Upper lobe of left lung (tissue), 6 donors: ENCODE data around the gene SIRPB1. TPM values are rescaled to one million over a fixed set of nuclear protein-coding genes. Genes with fewer than 3 reads are reported as not detected.

Experiments used
- ATAC-seq, 2 donors: fragments of 200-7000 bp; cut with Tn5 transposase; one replicate each; pipeline ENCODE4 v1.9.1; 2022; ENCODE audit warnings: mild to moderate bottlenecking in 2 of 2, moderate library complexity in 2 of 2; ENCODE audit not compliant: low FRiP score in 2 of 2
- DNase-seq, 2 donors: peaks; one replicate each; pipeline ENCODE4 v3.0.0-alpha.2; 2019 to 2020
- H3K27ac ChIP-seq, 4 donors: fragments of 200-600 bp; sonication (generic); one replicate each; pipeline ENCODE4 v1.5.1; 2016 to 2019
- H3K27me3 ChIP-seq, 4 donors: fragments of 200-600 bp; sonication (generic); one replicate each; pipeline ENCODE4 v1.5.1; 2017 to 2019
- H3K36me3 ChIP-seq, 4 donors: fragments of 200-600 bp; sonication (generic); one replicate each; pipeline ENCODE4 v1.5.1; 2016 to 2019
- H3K4me1 ChIP-seq, 4 donors: fragments of 200-600 bp; sonication (generic); one replicate each; pipeline ENCODE4 v1.5.1; 2018 to 2019
- H3K4me3 ChIP-seq, 4 donors: fragments of 200-600 bp; sonication (generic); one replicate each; pipeline ENCODE4 v1.5.1; 2017 to 2019; ENCODE audit warnings: mild to moderate bottlenecking in 2 of 4, moderate library complexity in 1 of 4
- H3K9me3 ChIP-seq, 4 donors: fragments of 200-600 bp; sonication (generic); one replicate each; pipeline ENCODE4 v1.5.1; 2018 to 2019
- EP300 ChIP-seq, 4 donors: sonication (generic); formaldehyde crosslinking; IDR thresholded peaks; one replicate each; pipeline ENCODE4 v1.5.1; 2017; ENCODE audit warnings: antibody characterized with exemption in 4 of 4, control low read depth in 2 of 4
- POLR2A ChIP-seq, 4 donors: fragments of 450-650 bp; IDR thresholded peaks; one replicate each; pipeline ENCODE4 v1.5.1; 2016 to 2017; ENCODE audit warnings: antibody characterized with exemption in 4 of 4, mild to moderate bottlenecking in 2 of 4
- POLR2AphosphoS5 ChIP-seq, 2 donors: sonication (generic); formaldehyde crosslinking; IDR thresholded peaks; one replicate each; pipeline ENCODE4 v1.5.1; 2017; ENCODE audit warnings: antibody characterized with exemption in 2 of 2
- WGBS, 2 donors: methylation state at CpG; one replicate each; pipeline ENCODE4 v1.1.5; 2017 to 2018; 5-methylcytosine and 5-hydroxymethylcytosine counted together
- total RNA-seq, 6 donors: library from RNA; depleted of rRNA in 4 of 6; stranded (reverse); fragments of >200 nt in 4 of 6; gene quantifications; one replicate each; pipeline versions ENCODE4 v1.1.0 to v1.2.1, GENCODE V29; 2016 to 2021
- TF ChIP-seq, protein P1 (sequence below), 6 experiments: fragments of 450-650 bp in 4 of 6; fragments of 200-600 bp in 2 of 6; sonication (generic) in 2 of 6; IDR thresholded peaks; one replicate each; pipeline ENCODE4 v1.5.1; 2016 to 2019; ENCODE audit warnings: antibody characterized with exemption in 6 of 6
- donor health status: DM: no; HTN: no; CAD: no; lungs with moderate emphysema.
- donor health status: DM: no; HTN: yes; CAD: no; lungs with severe emphysema.

Gene SIRPB1
- total RNA-seq, 6 donors from 2014 or later = 15.7 to 52.0 (median 25.3) TPM

DNA sequence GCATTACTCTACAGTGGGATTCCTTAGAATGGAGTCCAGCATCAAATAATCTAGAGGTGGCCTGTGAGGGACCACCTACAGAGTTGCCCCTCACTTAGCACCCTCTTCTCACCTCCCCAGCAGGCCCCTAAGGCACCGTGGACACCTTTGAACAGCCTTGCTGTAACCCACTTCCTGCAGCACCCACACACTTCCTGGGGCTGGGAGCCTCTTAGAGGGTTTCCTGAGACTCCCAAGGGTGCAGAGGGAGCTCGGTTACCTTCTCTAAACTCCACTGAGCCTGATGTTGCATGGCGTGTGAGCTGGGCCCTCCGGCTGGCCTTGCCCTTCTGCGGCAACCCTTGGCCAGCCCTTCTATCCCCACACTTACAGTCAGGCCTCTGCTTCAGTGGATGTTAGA is 45.1 kb upstream of the SIRPB1 start:
- H3K4me3 ChIP-seq = no peak overlapping the region
- H3K36me3 ChIP-seq = no peaks in the 10 kb centered on the region
- H3K9me3 ChIP-seq = no peaks in the 10 kb centered on the region
- no peak for ATAC-seq
- 55 to 100% methylated on average over 3 to 5 of the region's 5 CpGs for WGBS, 2 donors
- TF ChIP-seq POLR2AphosphoS5 (IDR thresholded peaks at IDR 0.05) = no peak
- no peak for TF ChIP-seq POLR2A (IDR thresholded peaks at IDR 0.05)
- TF ChIP-seq, protein P1, sequence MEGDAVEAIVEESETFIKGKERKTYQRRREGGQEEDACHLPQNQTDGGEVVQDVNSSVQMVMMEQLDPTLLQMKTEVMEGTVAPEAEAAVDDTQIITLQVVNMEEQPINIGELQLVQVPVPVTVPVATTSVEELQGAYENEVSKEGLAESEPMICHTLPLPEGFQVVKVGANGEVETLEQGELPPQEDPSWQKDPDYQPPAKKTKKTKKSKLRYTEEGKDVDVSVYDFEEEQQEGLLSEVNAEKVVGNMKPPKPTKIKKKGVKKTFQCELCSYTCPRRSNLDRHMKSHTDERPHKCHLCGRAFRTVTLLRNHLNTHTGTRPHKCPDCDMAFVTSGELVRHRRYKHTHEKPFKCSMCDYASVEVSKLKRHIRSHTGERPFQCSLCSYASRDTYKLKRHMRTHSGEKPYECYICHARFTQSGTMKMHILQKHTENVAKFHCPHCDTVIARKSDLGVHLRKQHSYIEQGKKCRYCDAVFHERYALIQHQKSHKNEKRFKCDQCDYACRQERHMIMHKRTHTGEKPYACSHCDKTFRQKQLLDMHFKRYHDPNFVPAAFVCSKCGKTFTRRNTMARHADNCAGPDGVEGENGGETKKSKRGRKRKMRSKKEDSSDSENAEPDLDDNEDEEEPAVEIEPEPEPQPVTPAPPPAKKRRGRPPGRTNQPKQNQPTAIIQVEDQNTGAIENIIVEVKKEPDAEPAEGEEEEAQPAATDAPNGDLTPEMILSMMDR (IDR thresholded peaks at IDR 0.05) = no peak
- no peak for TF ChIP-seq EP300 (IDR thresholded peaks at IDR 0.05)
- H3K27me3 ChIP-seq = no peaks in the 10 kb centered on the region
- peak in 1 of 2 donors; percentile 28 for DNase-seq
- peaks cover 0 to 6% (median 1%) of the 10 kb centered on the region in 4 donors for H3K4me1 ChIP-seq
- no peak overlapping the region for H3K27ac ChIP-seq

GRCh38 chr20:1663917-1664316 is 44.1 kb upstream of the SIRPB1 start:
- Histone ChIP-seq H3K4me1 (peaks cover 0 to 6% (median 1%) of the 10 kb centered on the region in 4 donors), H3K27me3 (no peaks in the 10 kb centered on the region), H3K36me3 (no peaks in the 10 kb centered on the region), H3K27ac (no peak overlapping the region), H3K4me3 (no peak overlapping the region), H3K9me3 (no peaks in the 10 kb centered on the region)
- no peak for DNase-seq
- no peak for ATAC-seq
- WGBS, 2 donors = 49 to 65% methylated on average over 2 of the region's 2 CpGs
- TF ChIP-seq, protein P1 (IDR thresholded peaks at IDR 0.05) = no peak
- TF ChIP-seq POLR2A (IDR thresholded peaks at IDR 0.05) = no peak
- TF ChIP-seq POLR2AphosphoS5 (IDR thresholded peaks at IDR 0.05) = no peak
- no peak for TF ChIP-seq EP300 (IDR thresholded peaks at IDR 0.05)

- ATAC-seq (peak in 1 of 2 donors; percentile 31), DNase-seq (no peak)
- Histone ChIP-seq H3K9me3 (no peaks in the 10 kb centered on the region), H3K27me3 (no peaks in the 10 kb centered on the region), H3K27ac (peak overlapping the region in 1 of 4 donors; percentile 26), H3K4me1 (peaks cover 0 to 6% (median 1%) of the 10 kb centered on the region in 4 donors), H3K4me3 (no peak overlapping the region), H3K36me3 (no peaks in the 10 kb centered on the region)
- TF ChIP-seq, protein P1 (IDR thresholded peaks at IDR 0.05) = no peak
- TF ChIP-seq POLR2A (IDR thresholded peaks at IDR 0.05) (no peak), POLR2AphosphoS5 (IDR thresholded peaks at IDR 0.05) (no peak), EP300 (IDR thresholded peaks at IDR 0.05) (no peak)
- WGBS, 2 donors = 26% methylated on average over 2 of the region's 2 CpGs
Observed at GRCh38 chr20:1661542-1662299, 41.9 kb upstream of the SIRPB1 start.

DNA sequence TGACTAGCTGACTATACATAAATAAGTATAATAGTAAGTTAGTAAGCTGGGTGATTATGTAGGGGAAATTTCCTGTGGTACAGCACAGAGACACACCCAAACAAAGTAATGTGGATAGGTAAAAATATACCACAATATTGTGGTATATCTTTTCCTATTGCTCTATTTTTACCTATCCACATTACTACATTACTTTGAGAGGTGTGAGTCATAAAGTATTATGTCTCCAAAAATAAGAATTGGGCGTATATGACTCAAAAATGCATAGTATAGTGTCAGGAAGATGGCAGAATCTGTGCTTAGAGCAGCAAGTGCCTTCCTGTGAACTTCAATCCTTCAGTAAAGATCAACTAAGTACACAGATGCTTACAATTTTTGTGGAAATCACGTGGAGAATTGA is 40.4 kb upstream of the SIRPB1 start:
- ATAC-seq = no peak
- Histone ChIP-seq H3K4me1 (peaks cover 0 to 6% (median 1%) of the 10 kb centered on the region in 4 donors), H3K4me3 (no peak overlapping the region), H3K27ac (no peak overlapping the region), H3K36me3 (no peaks in the 10 kb centered on the region), H3K27me3 (no peaks in the 10 kb centered on the region), H3K9me3 (no peaks in the 10 kb centered on the region)
- no peak for DNase-seq
- TF ChIP-seq POLR2AphosphoS5 (IDR thresholded peaks at IDR 0.05) (no peak), EP300 (IDR thresholded peaks at IDR 0.05) (no peak), POLR2A (IDR thresholded peaks at IDR 0.05) (no peak)
- TF ChIP-seq, protein P1 (IDR thresholded peaks at IDR 0.05) = no peak
- 45 to 58% methylated on average over 2 of the region's 2 CpGs for WGBS, 2 donors
